GM12875 (cell line): ENCODE measurements around the gene GATAD2A.

Source experiments
- H3K4me3 ChIP-seq: one replicate; pipeline ENCODE4 v1.5.1; 2011; ENCODE audit warnings: low read depth, low read length, control low read depth
- CTCF ChIP-seq: IDR thresholded peaks from 2 replicates; pipeline ENCODE4 v1.5.1; 2011; ENCODE audit warnings: low read depth, mild to moderate bottlenecking, control low read depth, inconsistent platforms, low read length, moderate library complexity, borderline replicate concordance; ENCODE audit not compliant: insufficient read depth

GATAD2A gene

GRCh38 chr19:19520989-19521388, 115.5 kb downstream of the GATAD2A start:
- no peak for TF ChIP-seq CTCF
- no peak overlapping the region for H3K4me3 ChIP-seq

- TF ChIP-seq CTCF, result no peak
- no peak overlapping the region for H3K4me3 ChIP-seq
Measured at GRCh38 chr19:19523177-19523576, 117.7 kb downstream of the GATAD2A start.

- TF ChIP-seq CTCF, result 0 out of 2 replicates have a peak, but pooled peaks have one; percentile 11
- no peak overlapping the region for H3K4me3 ChIP-seq
Measured at GRCh38 chr19:19524053-19524452, 118.6 kb downstream of the GATAD2A start.

GRCh38 chr19:19525611-19526380, 120.3 kb downstream of the GATAD2A start:
- H3K4me3 ChIP-seq, result no peak overlapping the region
- TF ChIP-seq CTCF, result 0 out of 2 replicates have a peak, but pooled peaks have one; percentile 2

GRCh38 chr19:19526581-19527370, 121.3 kb downstream of the GATAD2A start:
- H3K4me3 ChIP-seq, result no peak overlapping the region
- no peak for TF ChIP-seq CTCF

- TF ChIP-seq CTCF, result no peak
- H3K4me3 ChIP-seq, result no peak overlapping the region
Measured at GRCh38 chr19:19527371-19527656, 121.8 kb downstream of the GATAD2A start.
